G401 (cell line): Measurements from ENCODE around the gene FASTK. TPM values are rescaled to one million over a fixed set of nuclear protein-coding genes. Genes with fewer than 3 reads are reported as not detected.
A peak's percentile ranks its signal among the peaks of the same experiment; 100 is the strongest.

Source experiments
- DNase-seq: peaks from one replicate; pipeline ENCODE4 v3.0.0-alpha.2; 2015; ENCODE audit warnings: low spot score
- in situ Hi-C: cut with HindIII; loops from 2 replicates; pipeline ENCODE4 v1.10.0; 2016; ENCODE audit warnings: low sequenced_read_pairs, mixed read lengths
- total RNA-seq: library from RNA; depleted of rRNA; stranded (reverse); fragments of >200 nt; shearing (Covaris generic); gene quantifications from 2 replicates; pipeline ENCODE4 v1.2.3, GENCODE V29; 2014

The FASTK gene
- total RNA-seq, 1 experiment from 2014 or later: 57.2 TPM

DNA sequence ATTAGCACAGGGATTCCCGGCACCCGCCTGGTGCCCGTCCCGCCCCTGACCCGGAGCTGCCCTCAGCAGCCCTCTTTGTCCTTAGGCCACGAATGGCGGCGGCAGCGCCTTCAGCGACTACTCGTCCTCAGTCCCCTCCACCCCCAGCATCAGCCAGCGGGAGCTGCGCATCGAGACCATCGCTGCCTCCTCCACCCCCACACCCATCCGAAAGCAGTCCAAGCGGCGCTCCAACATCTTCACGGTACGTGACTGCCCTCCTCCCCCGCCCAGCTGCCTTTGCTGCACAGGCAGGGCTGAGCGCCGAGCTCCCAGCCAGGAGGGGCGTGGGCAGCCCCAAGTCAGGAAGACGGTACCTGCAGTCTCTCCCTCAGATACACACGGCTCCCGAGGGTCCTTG, 39.3 kb upstream of the FASTK start:
- in situ Hi-C loops: no loop called here
- DNase-seq: no peak

- DNase-seq: no peak
- in situ Hi-C loops: no loop called here
Measured at GRCh38 chr7:151119055-151119415, 38.4 kb upstream of the FASTK start.

- in situ Hi-C loops: no loop called here
- DNase-seq: no peak
Measured at GRCh38 chr7:151118108-151119054, 37.8 kb upstream of the FASTK start.

DNA sequence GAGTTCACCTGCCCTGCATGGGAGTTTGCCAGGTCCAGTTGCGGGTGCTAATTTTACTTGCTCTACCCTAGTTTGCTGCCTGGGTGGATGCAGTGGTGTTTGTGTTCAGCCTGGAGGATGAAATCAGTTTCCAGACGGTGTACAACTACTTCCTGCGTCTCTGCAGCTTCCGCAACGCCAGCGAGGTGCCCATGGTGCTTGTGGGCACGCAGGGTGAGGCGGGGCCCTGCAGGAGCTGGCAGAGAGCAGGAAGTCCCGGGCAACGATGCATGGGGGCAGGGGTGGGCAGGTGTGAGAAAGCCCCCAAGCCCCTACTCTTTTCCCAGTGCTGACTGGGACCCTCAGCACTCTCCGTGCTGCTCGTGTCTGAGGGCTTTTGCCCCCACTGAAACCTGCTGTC, 37.0 kb upstream of the FASTK start:
- in situ Hi-C loops: no loop called here

GRCh38 chr7:151116603-151117440, 36.2 kb upstream of the FASTK start:
- DNase-seq: no peak
- in situ Hi-C loops: no loop called here

More for the DNA sequence above, 37.0 kb upstream of the FASTK start:
- no peak for DNase-seq

- in situ Hi-C loops: no loop called here
- DNase-seq: no peak
Measured at GRCh38 chr7:151115836-151116418, 35.3 kb upstream of the FASTK start.

- in situ Hi-C loops: no loop called here
- DNase-seq: no peak
Measured at GRCh38 chr7:151115121-151115835, 34.7 kb upstream of the FASTK start.

DNA sequence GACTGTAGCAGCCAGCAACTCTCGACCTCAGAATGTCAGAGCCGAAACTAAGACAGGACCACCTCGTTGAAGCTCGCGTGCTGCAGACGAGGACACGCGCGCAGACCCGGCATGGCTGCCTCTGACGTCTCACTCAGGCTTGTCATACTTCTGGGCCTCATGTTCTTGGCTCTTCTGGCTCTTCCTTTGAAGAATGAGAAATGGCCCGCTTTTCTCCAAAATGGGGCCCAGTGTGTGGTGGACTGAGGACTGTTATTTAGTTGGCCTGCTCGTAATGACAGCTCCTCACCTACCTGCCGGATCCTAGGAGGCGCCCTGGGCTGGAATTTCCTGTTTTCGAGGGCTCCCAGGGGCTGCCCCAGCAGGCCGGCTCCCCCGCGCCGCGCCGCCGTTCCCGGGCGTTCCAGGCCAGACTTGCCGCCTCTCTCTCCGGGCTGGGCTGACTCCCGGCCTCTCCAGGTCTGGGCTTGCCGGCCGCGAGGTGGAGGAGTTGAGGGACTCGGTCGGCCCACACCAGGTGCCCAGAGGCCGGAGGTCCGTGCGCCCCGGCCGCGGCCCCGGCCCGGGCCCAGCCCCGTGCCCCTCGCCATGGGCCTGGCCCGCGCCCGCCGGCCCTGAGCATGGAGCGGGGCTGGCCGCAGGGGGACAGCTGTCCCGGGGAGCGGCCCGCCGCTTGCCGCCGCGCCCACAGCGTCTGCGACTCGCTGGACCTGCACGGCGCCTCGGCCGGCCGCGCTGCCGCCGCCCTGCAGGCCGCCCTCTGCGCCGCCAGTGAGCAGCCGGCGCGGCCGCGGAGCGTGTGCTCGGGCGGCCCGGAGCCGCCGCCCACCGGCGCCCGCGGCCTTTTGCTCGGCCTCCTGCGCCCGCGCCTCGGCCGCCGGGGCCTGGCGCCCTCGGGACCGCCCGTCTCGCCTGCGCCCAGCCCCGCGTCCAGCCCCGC, 33.8 kb upstream of the FASTK start:
- in situ Hi-C loops: no loop called here
- DNase-seq: no peak

GRCh38 chr7:151113344-151114150, 32.9 kb upstream of the FASTK start:
- in situ Hi-C loops: no loop called here
- DNase-seq: no peak

DNA sequence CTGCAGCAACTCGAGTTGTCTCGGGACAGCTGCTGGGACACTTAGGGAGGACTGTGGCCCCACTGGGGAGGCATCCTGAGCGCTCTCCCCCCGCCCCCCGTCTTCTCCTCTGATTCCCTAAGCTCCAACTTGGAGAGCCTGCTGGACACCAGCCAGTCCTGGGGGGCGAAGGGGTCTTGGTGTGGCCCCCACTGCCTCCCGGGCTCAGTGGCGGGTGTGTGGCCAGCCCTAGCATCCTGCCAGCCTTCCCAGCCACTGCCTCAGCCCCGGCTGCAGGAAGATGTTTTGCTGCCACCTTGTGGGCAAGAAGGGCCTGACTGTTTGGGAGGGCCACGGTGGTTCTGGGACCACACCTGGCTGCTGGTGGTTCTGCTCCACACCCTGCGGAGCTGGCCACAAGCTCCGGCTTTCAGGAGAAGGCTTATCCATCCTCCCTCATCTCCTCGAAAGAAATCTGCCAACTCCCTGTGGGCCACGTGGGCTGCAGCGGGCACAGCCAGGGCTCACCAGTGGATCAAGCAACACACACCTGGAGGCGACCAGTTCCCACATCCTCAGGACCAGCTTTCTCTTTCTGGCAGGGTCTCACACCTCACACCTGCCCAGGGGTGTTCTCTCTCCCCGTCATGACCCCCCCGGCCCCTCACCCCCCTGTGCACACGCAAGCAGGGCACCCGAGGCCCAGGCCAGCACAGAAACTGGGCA, 30.5 kb upstream of the FASTK start:
- DNase-seq: peak; percentile 85
- in situ Hi-C loops: no loop called here

GRCh38 chr7:151110236-151110940, 29.8 kb upstream of the FASTK start:
- in situ Hi-C loops: no loop called here
- no peak for DNase-seq

- no peak for DNase-seq
- in situ Hi-C loops: no loop called here
Measured at GRCh38 chr7:151109094-151110048, 28.8 kb upstream of the FASTK start.

- DNase-seq: no peak
- in situ Hi-C loops: no loop called here
Measured at GRCh38 chr7:151107882-151108281, 27.3 kb upstream of the FASTK start.

DNA sequence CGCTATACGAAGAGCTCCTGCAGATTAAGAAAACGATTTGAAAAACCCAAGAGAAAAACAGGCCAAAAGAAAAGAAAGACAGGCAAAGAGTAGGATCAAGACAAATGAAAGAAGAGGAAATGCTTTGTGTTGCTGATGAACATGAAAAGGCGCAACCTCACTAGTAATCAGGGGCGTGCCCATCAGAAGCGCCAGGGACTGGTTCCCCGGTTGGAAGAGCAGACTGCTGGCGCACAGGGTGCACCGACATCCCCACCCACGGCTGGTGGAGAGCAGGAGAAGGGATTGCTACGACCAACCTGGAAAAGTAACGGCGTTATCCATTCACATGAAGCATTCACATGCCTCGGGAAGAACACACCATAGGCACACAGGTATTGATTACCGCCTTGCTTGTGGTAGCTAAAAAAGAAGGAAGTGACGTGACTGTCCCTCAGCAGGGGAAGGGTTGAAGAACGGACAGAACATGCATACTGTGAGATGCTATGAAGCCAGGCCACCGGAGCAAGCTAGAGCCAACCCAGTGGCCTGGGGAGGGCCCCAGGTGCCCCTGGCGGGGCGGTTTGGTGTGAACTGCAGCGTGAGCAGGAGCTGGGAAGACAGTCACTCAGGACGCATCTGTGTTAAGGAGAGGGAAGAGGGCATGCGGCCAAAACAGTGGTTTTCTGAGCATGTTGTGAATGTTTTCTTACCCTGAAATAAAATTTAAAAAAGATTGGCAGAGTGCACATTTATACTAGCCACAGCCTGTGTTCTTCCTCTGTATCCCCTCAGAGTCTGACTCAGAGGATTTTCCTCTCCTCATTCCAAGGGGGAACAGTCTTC, 24.0 kb upstream of the FASTK start:
- in situ Hi-C loops: no loop called here
- DNase-seq: no peak
